ENCODE measurements around the gene ACP5.

ACP5 gene

DNA sequence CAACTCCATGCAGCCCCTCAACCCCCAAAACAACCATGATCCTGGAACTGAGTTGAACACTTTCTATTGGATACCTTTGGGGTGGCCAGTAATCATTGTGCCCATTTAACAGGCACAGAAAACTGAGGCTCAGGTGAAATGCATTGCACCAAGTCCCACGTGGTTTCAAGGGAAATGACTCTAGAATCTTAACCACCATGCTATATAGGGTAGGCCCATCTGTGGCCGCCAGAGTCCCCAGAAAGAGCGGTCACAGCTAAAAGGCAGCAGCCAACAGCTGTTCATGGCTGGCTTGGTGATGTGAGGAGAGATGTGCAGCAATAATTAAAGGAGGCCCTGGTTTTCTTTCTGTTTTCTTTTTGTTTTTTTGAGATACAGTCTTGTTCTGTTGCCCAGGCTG is 36.2 kb downstream of the ACP5 start:
- Mint-ChIP-seq H3K4me1 (ENCODE audit: low read depth) (peaks cover 10% of the 10 kb centered on the region), H3K27ac (no peak overlapping the region), H3K36me3 (ENCODE audit: low read depth) (no peaks in the 10 kb centered on the region), H3K4me3 (no peak overlapping the region), H3K27me3 (ENCODE audit: low read depth) (peaks cover 22% of the 10 kb centered on the region), H3K9me3 (no peaks in the 10 kb centered on the region)

DNA sequence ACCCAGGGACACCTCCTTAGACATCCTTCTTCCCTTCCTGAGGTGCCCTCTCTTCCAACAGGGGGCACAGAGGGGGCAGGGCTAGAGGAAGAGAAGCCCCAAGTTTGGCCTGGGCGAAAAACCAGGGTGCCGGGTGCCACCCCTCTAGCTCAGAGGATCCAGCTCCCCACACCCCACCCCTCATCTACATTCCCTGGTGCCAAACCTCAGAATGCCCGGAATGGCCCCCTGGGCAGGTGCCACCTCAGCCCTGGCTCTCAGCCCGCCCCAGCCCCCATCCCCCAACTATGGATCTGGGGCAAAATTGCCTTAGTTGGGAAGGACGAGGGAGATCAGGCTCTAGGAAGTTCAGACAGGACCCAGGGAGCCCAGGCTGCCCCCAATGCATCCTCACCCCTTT is 36.8 kb downstream of the ACP5 start:
- peaks cover 22% of the 10 kb centered on the region for H3K27me3 Mint-ChIP-seq (ENCODE audit: low read depth)
- peaks cover 11% of the 10 kb centered on the region for H3K4me1 Mint-ChIP-seq (ENCODE audit: low read depth)
- no peaks in the 10 kb centered on the region for H3K9me3 Mint-ChIP-seq
- H3K27ac Mint-ChIP-seq, result no peak overlapping the region
- H3K4me3 Mint-ChIP-seq, result no peak overlapping the region
- no peaks in the 10 kb centered on the region for H3K36me3 Mint-ChIP-seq (ENCODE audit: low read depth)

DNA sequence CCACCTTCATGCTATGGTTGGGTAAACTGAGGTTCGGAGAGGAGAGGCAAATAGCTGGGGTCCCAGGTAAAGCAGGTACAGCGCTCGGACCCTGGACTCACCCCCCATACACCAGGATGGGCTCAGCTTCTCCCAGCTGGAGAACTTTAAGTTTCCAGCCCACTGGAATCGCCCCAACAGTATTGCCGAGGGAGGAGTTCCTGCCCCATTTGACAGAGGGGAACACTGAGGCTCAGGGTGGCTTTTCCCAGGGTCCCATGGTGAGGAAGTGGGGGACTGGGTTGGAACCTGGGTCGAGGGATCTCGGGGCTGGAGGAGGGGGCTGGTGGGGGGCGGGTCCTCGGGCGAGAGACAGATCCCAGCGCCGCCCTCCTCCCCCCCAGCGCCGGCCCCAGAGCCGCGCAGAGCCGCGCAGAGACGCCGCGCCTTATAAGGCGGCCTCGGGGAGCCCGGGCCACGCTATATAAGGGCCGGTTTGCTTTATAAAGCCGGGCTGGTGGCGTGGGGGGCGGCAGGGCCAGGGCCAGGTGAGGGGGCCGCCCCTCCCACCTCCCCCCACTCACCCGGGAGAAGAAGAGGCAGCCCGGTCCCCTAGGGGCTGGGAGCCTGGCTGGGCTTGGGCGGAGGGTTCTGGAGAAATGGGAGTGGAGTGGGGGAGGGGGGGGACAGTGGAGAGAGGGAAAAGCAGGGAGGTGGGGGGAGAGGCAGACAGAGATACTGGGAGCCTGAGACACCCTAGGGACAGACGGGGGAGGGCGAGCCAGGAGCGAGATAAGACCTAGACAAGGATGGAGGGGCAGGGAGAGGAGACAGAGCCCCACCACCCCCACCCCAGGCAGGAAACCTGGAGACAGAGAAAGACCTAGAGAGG is 37.7 kb downstream of the ACP5 start:
- H3K36me3 Mint-ChIP-seq (ENCODE audit: low read depth), result no peaks in the 10 kb centered on the region
- H3K27me3 Mint-ChIP-seq (ENCODE audit: low read depth), result peaks cover 22% of the 10 kb centered on the region
- H3K4me1 Mint-ChIP-seq (ENCODE audit: low read depth), result peaks cover 11% of the 10 kb centered on the region
- H3K27ac Mint-ChIP-seq, result no peak overlapping the region
- H3K9me3 Mint-ChIP-seq, result no peaks in the 10 kb centered on the region
- no peak overlapping the region for H3K4me3 Mint-ChIP-seq

DNA sequence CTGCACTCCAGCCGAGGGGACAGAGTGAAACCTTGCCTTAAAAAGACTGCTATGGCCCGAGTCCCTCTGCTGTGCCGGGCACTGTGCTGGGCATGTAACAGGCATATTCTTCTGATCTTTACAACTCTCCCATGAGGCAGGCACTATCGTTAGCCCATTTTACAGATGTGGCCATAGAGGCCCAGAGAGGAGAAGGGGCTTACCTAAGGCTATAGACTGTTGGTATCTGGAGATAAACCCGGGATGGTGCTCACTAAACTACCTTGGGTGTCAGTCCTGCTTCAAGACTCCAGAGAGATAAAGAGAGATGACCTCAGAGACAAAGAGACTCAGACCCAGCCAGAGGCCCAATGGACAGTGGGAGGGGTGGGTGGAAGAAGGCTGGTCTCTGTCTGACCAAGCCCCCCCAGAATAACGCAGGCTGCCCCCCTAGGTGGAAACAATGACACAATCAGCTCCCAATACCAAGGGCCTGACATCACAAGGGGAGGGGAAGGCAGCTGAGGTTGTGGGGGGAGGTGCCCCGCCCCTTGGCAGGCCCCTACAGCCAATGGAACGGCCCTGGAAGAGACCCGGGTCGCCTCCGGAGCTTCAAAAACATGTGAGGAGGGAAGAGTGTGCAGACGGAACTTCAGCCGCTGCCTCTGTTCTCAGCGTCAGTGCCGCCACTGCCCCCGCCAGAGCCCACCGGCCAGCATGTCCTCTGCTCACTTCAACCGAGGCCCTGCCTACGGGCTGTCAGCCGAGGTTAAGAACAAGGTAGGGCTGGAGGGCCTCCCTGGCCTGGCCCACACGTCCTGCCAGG is 39.0 kb downstream of the ACP5 start, which contains the start of gene CNN1:
TSS of gene CNN1 (plus strand) at position 620 of the 805 bp plus-strand sequence. CDS start at position 697, 77 bp downstream.
- Mint-ChIP-seq H3K36me3 (ENCODE audit: low read depth) (no peaks in the 10 kb centered on the region), H3K27ac (no peak within 1 kb of the TSS), H3K27me3 (ENCODE audit: low read depth) (peaks cover 29% of the 10 kb centered on the region), H3K4me1 (ENCODE audit: low read depth) (peaks cover 15% of the 10 kb centered on the region), H3K9me3 (no peaks in the 10 kb centered on the region), H3K4me3 (no peak within 1 kb of the TSS)

DNA sequence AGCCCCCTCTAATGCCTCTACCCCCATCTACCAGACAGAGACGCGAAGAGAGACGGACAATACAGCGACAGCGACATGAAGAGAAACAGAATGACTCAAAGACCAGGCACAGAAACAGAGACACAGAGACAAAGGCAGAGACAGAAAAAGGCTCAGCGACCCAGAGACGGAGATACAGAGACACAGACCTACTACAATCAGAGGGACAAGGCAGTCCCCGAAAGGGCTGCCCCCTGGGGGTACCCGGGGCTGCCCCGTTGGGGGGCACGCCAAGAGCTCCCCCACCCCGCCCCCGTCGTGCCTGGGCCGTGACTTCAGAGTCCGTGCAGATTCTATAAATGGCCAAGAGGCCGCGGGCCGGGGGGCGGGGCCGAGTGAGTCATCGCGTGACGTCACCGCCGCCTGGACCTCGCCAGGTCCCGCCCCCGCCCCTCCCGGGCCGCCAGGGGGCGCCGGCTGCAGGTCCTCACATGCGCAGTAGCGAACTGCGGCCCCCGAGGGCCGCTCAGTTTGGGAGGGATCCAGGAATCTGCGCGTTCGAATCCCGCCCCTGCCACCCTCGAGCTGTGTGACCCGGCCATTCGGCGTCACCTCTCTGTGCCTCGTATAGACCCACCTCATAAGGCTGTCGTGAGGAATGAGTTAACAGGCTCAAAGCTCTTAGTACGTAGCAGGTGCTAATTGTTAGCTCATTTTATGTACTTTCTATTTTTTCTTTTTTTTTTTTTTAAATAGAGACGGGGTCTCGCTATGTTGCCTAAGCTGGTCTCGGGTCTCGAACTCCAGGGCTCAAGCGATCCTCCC is 41.5 kb downstream of the ACP5 start:
- H3K4me3 Mint-ChIP-seq, result peak overlapping the region; percentile 80
- H3K4me1 Mint-ChIP-seq (ENCODE audit: low read depth), result peaks cover 13% of the 10 kb centered on the region
- H3K36me3 Mint-ChIP-seq (ENCODE audit: low read depth), result no peaks in the 10 kb centered on the region
- H3K9me3 Mint-ChIP-seq, result no peaks in the 10 kb centered on the region
- peak overlapping the region; percentile 22 for H3K27ac Mint-ChIP-seq
- peaks cover 32% of the 10 kb centered on the region for H3K27me3 Mint-ChIP-seq (ENCODE audit: low read depth)

DNA sequence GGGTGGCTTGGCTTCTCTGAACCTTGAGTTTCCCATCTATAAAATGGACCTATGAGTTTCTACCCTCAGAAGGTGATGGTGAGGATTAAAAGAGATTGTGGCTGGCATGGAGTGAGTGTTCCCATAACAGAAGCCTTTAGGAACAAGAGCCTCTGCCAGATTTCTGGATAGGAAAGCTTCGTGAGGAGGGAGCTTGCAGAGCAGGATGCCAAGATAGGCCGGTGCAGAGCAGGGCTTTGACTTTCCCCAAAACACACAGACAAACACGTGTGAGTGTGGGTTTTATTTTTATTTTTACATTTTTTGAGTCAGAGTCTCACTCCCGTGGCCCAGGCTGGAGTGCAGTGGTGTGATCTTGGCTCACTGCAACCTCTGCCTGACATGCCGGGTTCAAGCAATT is 42.5 kb downstream of the ACP5 start:
- H3K9me3 Mint-ChIP-seq, result no peaks in the 10 kb centered on the region
- no peaks in the 10 kb centered on the region for H3K36me3 Mint-ChIP-seq (ENCODE audit: low read depth)
- H3K4me3 Mint-ChIP-seq, result no peak overlapping the region
- no peak overlapping the region for H3K27ac Mint-ChIP-seq
- H3K4me1 Mint-ChIP-seq (ENCODE audit: low read depth), result peaks cover 15% of the 10 kb centered on the region
- peaks cover 25% of the 10 kb centered on the region for H3K27me3 Mint-ChIP-seq (ENCODE audit: low read depth)

DNA sequence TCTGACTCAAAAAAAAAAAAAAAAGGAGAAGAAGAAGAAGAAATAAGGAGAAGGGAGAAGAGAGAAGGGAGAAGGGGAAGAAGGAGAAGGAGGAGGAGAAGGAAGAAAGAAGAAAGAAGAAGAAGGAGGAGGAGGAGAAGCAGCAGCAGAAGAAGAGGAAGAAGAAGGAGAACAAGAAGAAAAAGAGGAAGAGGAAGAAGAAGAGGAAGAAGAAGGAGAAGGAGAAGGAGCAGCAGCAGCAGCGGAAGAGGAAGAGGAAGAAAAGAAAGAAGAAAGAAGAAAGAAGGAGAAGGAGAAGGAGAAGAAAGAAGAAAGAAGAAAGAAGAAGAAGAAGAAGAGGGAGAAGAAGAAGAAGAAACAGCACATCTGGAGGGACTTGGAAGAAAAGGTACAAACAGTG is 42.9 kb downstream of the ACP5 start:
- Mint-ChIP-seq H3K4me1 (ENCODE audit: low read depth) (peaks cover 15% of the 10 kb centered on the region), H3K9me3 (no peaks in the 10 kb centered on the region), H3K27me3 (ENCODE audit: low read depth) (peaks cover 25% of the 10 kb centered on the region), H3K4me3 (no peak overlapping the region), H3K36me3 (ENCODE audit: low read depth) (no peaks in the 10 kb centered on the region), H3K27ac (no peak overlapping the region)

DNA sequence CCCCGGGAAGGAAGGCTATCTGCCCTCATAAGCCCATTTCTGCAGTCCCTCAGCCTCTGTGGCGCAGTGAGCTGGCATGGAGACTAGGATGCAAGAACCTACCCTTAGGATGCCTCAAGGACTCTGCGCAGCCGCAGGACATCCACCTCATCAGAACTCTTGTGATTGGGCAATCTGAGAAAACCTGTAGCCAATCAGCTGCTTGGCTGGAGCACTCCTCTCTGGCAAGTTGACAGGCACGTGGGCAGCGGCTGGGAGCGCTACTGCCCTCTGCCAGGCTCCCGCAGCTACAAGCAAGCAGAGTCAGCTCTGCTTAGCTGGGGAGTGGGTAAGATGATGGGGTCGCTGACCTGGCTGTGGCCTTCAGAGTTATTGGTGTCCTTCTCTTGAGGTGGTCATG is 47.0 kb downstream of the ACP5 start:
- Mint-ChIP-seq H3K9me3 (no peaks in the 10 kb centered on the region), H3K27me3 (ENCODE audit: low read depth) (peaks cover 11% of the 10 kb centered on the region), H3K36me3 (ENCODE audit: low read depth) (peaks cover 4% of the 10 kb centered on the region), H3K4me1 (ENCODE audit: low read depth) (peaks cover 18% of the 10 kb centered on the region), H3K4me3 (no peak overlapping the region), H3K27ac (no peak overlapping the region)

DNA sequence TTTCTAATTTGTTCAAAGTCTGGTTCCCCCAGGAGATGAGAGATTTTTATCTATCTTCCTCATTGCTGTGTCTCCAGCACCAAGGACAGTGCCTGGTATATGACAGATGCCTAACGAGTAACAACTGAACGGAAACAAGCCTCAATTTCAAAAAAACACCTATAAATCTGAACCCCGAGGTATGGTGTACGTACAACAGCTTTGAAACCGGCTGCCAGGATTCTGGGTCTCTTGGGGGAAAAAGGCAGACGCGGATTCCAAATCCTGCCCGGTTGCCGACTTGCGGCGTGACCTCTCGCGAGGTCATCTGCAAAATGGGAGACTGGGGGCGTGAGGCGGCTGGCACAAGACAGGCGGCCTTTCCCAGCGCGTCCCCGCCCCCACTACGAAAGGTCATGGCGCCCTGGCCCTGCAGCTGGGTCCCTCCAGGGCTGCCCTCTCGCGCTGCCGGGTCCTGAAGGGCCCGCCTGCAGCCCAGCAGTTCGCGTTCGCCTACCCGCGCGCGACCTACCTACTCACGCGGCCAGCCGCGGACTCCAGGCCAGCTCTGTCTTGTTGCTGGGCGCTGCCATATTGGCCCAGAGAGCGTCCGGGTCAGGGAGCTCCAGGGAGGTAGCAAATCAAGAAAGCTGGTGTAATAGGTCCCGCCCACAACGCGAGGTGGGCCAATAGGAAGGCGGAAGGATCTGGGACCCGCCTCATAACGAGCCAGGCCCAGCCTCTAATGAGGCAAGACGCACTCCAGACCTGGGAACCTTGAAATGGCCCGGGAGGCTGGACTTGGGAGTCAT is 48.7 kb downstream of the ACP5 start, which contains the start of gene ECSIT:
TSS of gene ECSIT (minus strand) at position 584 of the 791 bp plus-strand sequence. CDS start 9,964 bp downstream, outside the sequence.
- peaks cover 3% of the 10 kb centered on the region for H3K27me3 Mint-ChIP-seq (ENCODE audit: low read depth)
- H3K27ac Mint-ChIP-seq, result peak within 1 kb of the TSS; percentile 91
- no peaks in the 10 kb centered on the region for H3K9me3 Mint-ChIP-seq
- peaks cover 4% of the 10 kb centered on the region for H3K36me3 Mint-ChIP-seq (ENCODE audit: low read depth)
- peaks cover 15% of the 10 kb centered on the region for H3K4me1 Mint-ChIP-seq (ENCODE audit: low read depth)
- H3K4me3 Mint-ChIP-seq, result peak within 1 kb of the TSS; percentile 93
